Activated T-cell treated with anti-CD3 and anti-CD28 coated beads, Interleukin-2, amount 50 U/mL, for 72 hours (primary cell): ENCODE results near the gene CT45A6. TPM values are rescaled to one million over a fixed set of nuclear protein-coding genes. Genes with fewer than 3 reads are reported as not detected.
"Not testable (repeated sequence)": the region's sequence is repeated elsewhere in the genome, so short reads cannot be mapped to it uniquely, and the experiment has no call there.

ENCODE experiments used
- ATAC-seq, 2 donors: fragments of 150-1000 bp; cut with Tn5 transposase; replicated peaks in 1 of 2; 2 replicates each; pipeline ENCODE4 v1.10.0; 2021; ENCODE audit warnings: moderate library complexity in 2 of 2, mild to moderate bottlenecking in 1 of 2
- DNase-seq, 2 donors: peaks; one replicate each; pipeline ENCODE4 v3.0.0; 2021 to 2022; ENCODE audit warnings: mixed read lengths in 1 of 2
- H3K27ac Mint-ChIP-seq: one replicate; pipeline ENCODE4 v1.8.0; 2022; ENCODE audit warnings: mild to moderate bottlenecking, moderate library complexity, mixed read lengths
- H3K27me3 Mint-ChIP-seq: one replicate; pipeline ENCODE4 v1.8.0; 2022; ENCODE audit warnings: low read depth, mixed read lengths
- H3K36me3 Mint-ChIP-seq, 2 donors: one replicate each; pipeline ENCODE4 v1.8.0; 2022; ENCODE audit warnings: mixed read lengths in 2 of 2, mild to moderate bottlenecking in 1 of 2; ENCODE audit not compliant: insufficient read depth in 2 of 2
- H3K4me1 Mint-ChIP-seq: one replicate; pipeline ENCODE4 v1.8.0; 2022; ENCODE audit warnings: low read depth, mixed read lengths
- H3K4me3 Mint-ChIP-seq, 2 donors: one replicate each; pipeline ENCODE4 v1.8.0; 2022; ENCODE audit warnings: mild to moderate bottlenecking in 2 of 2, mixed read lengths in 2 of 2, moderate library complexity in 2 of 2
- H3K9me3 Mint-ChIP-seq, 2 donors: one replicate each; pipeline ENCODE4 v1.8.0; 2022; ENCODE audit warnings: mixed read lengths in 2 of 2
- total RNA-seq, 2 donors: library from RNA; stranded (reverse); gene quantifications; one replicate each; pipeline ENCODE4 v1.2.3, GENCODE V29; 2022

The CT45A6 gene, protein sequence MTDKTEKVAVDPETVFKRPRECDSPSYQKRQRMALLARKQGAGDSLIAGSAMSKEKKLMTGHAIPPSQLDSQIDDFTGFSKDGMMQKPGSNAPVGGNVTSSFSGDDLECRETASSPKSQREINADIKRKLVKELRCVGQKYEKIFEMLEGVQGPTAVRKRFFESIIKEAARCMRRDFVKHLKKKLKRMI
- total RNA-seq, result not detected

GRCh38 chrX:135802687-135803086, at the start of gene CT45A6:
CT45A6 (minus strand) TSS chrX:135802787; CDS start chrX:135798993, 3,794 bp downstream.
- H3K27ac Mint-ChIP-seq, H3K36me3 Mint-ChIP-seq, H3K4me1 Mint-ChIP-seq: not testable (repeated sequence)

GRCh38 chrX:135837180-135837579, 34.6 kb upstream of the CT45A6 start, which contains the start of gene CT45A7:
CT45A7 (minus strand) TSS chrX:135837280; CDS start chrX:135833533, 3,747 bp downstream.
- H3K27ac Mint-ChIP-seq, H3K27me3 Mint-ChIP-seq, ATAC-seq, DNase-seq, H3K36me3 Mint-ChIP-seq, H3K4me3 Mint-ChIP-seq, H3K4me1 Mint-ChIP-seq, H3K9me3 Mint-ChIP-seq: not testable (repeated sequence)

More at GRCh38 chrX:135802687-135803086, at the start of gene CT45A6:
- not testable (repeated sequence) for H3K4me3 Mint-ChIP-seq, ATAC-seq, H3K9me3 Mint-ChIP-seq, H3K27me3 Mint-ChIP-seq, DNase-seq

- not testable (repeated sequence) for DNase-seq, H3K36me3 Mint-ChIP-seq, H3K4me3 Mint-ChIP-seq, H3K27ac Mint-ChIP-seq, H3K4me1 Mint-ChIP-seq, ATAC-seq, H3K9me3 Mint-ChIP-seq, H3K27me3 Mint-ChIP-seq
Measured at GRCh38 chrX:135819912-135820311, 17.3 kb upstream of the CT45A6 start, which contains the start of gene CT45A2. CT45A2 (minus strand) TSS chrX:135820012; CDS start chrX:135816265, 3,747 bp downstream.

GRCh38 chrX:135785403-135785802, 17.2 kb downstream of the CT45A6 start, which contains the start of gene CT45A5:
CT45A5 (minus strand) TSS chrX:135785503; CDS start chrX:135781729, 3,774 bp downstream.
- H3K4me3 Mint-ChIP-seq, H3K27ac Mint-ChIP-seq, H3K36me3 Mint-ChIP-seq: not testable (repeated sequence)

DNA sequence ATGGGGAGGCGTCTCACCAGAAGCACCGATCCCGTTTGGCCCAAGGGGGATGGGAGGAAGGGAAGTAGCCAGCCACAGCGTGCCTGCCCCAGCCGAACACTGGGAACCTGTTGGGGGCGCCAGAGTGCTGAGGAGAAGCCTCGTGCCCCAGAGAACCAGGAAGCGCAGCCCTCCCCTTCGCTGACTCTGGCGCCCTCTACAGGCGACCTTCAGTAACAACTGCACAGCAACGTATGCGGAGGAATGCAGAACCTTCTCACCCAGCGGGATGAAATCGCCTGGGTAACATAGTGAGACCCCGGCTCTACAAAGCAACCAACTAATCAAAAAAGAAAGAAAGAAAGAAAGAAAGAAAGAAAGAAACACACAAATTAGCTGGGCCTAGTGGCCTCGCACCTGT, 34.5 kb downstream of the CT45A6 start, which contains the start of gene CT45A3:
Gene CT45A3 (minus strand): TSS at position 101 of the 400 bp plus-strand sequence. CDS start 3,747 bp downstream, outside the sequence.
- not testable (repeated sequence) for H3K27me3 Mint-ChIP-seq, H3K4me1 Mint-ChIP-seq, H3K27ac Mint-ChIP-seq, H3K36me3 Mint-ChIP-seq, DNase-seq, H3K4me3 Mint-ChIP-seq, H3K9me3 Mint-ChIP-seq, ATAC-seq

More at GRCh38 chrX:135785403-135785802, 17.2 kb downstream of the CT45A6 start, which contains the start of gene CT45A5:
- H3K4me1 Mint-ChIP-seq, H3K9me3 Mint-ChIP-seq, ATAC-seq, DNase-seq, H3K27me3 Mint-ChIP-seq: not testable (repeated sequence)

GRCh38 chrX:135744739-135745138, 57.8 kb downstream of the CT45A6 start:
- not testable (repeated sequence) for H3K27ac Mint-ChIP-seq, H3K4me1 Mint-ChIP-seq, H3K9me3 Mint-ChIP-seq, H3K36me3 Mint-ChIP-seq, ATAC-seq, DNase-seq, H3K4me3 Mint-ChIP-seq
- peaks cover 14% of the 10 kb centered on the region for H3K27me3 Mint-ChIP-seq

Other genes with a start within 250 kb of the CT45A6 start
- not detected for gene CT45A1, start 89.1 kb downstream of the CT45A6 start, total RNA-seq
- gene CT45A3, start 34.6 kb downstream of the CT45A6 start, total RNA-seq, result not detected
- under 1 TPM in 1 of 2 donors, not detected in 1; 0.35 TPM for gene CT45A5, start 17.3 kb downstream of the CT45A6 start, total RNA-seq
- gene CT45A2, start 17.2 kb upstream of the CT45A6 start, total RNA-seq, result not detected
- gene CT45A7, start 34.5 kb upstream of the CT45A6 start, total RNA-seq, result not detected
- gene CT45A8, start 51.8 kb upstream of the CT45A6 start, total RNA-seq, result not detected
- not detected for gene CT45A9, start 69.0 kb upstream of the CT45A6 start, total RNA-seq
- not detected for gene CT45A10, start 90.7 kb upstream of the CT45A6 start, total RNA-seq
- not detected for gene SAGE1, start 90.9 kb upstream of the CT45A6 start, total RNA-seq
- gene MMGT1, start 171.2 kb upstream of the CT45A6 start, total RNA-seq, result 10 to 100 TPM; 20.1 to 21.7 TPM
- 10 to 100 TPM; 11.4 to 12.2 TPM for gene SLC9A6, start 182.6 kb upstream of the CT45A6 start, total RNA-seq